Retinal pigment epithelial cell (primary cell): ENCODE measurements around the gene DEFB114.

ENCODE experiments used
- DNase-seq: peaks from one replicate; pipeline ENCODE4 v3.0.0-alpha.2; 2010; ENCODE audit warnings: low read depth
- H3K4me3 ChIP-seq: 2 replicates; pipeline ENCODE4 v1.5.1; 2011; ENCODE audit warnings: mild to moderate bottlenecking, low read length, control low read depth, moderate library complexity
- CTCF ChIP-seq: conservative IDR thresholded peaks from 2 replicates; pipeline ENCODE4 v1.5.1; 2011; ENCODE audit warnings: low read depth, low read length, control low read depth, inconsistent platforms

Gene DEFB114

GRCh38 chr6:49982046-49982445 is 18.1 kb upstream of the DEFB114 start:
- DNase-seq: no peak
- TF ChIP-seq CTCF: no peak
- no peak overlapping the region for H3K4me3 ChIP-seq

GRCh38 chr6:49980898-49981297 is 16.9 kb upstream of the DEFB114 start:
- DNase-seq: no peak
- no peak for TF ChIP-seq CTCF
- no peak overlapping the region for H3K4me3 ChIP-seq

- DNase-seq: no peak
- no peak overlapping the region for H3K4me3 ChIP-seq
- no peak for TF ChIP-seq CTCF
Observed at GRCh38 chr6:49979584-49979983, 15.6 kb upstream of the DEFB114 start.

- DNase-seq: no peak
- H3K4me3 ChIP-seq: no peak overlapping the region
- TF ChIP-seq CTCF: no peak
Observed at GRCh38 chr6:49978332-49979226, 14.6 kb upstream of the DEFB114 start.

- no peak for TF ChIP-seq CTCF
- no peak within 1 kb of the TSS for H3K4me3 ChIP-seq
- no peak for DNase-seq
Observed at GRCh38 chr6:49969605-49970004, 5.6 kb upstream of the DEFB114 start, which contains the start of gene DEFB113. Gene DEFB113 (minus strand): TSS chr6:49969625. CDS start chr6:49969625, 0 bp downstream.

- no peak overlapping the region for H3K4me3 ChIP-seq
- DNase-seq: no peak
- TF ChIP-seq CTCF: no peak
Observed at GRCh38 chr6:49966823-49967222, 2.9 kb upstream of the DEFB114 start.

- H3K4me3 ChIP-seq: no peak overlapping the region
- TF ChIP-seq CTCF: no peak
- no peak for DNase-seq
Observed at GRCh38 chr6:49966334-49966733, 2.4 kb upstream of the DEFB114 start.
